Epithelial cell of proximal tubule (primary cell): ENCODE measurements around the gene MYBBP1A. TPM values are rescaled to one million over a fixed set of nuclear protein-coding genes. Genes with fewer than 3 reads are reported as not detected.

Experiments
- DNase-seq: peaks from one replicate; pipeline ENCODE4 v3.0.0-alpha.2; 2011; ENCODE audit warnings: low read depth
- H3K4me3 ChIP-seq: 2 replicates; pipeline ENCODE4 v1.5.1; 2011; ENCODE audit warnings: low read depth, mild to moderate bottlenecking, low read length
- total RNA-seq: library from RNA; depleted of rRNA; stranded (reverse); fragments of >200 nt; gene quantifications from 2 replicates; pipeline ENCODE4 v1.2.3, GENCODE V29; 2015
- TF ChIP-seq, protein P1 (sequence below): conservative IDR thresholded peaks from 2 replicates; pipeline ENCODE4 v1.5.1; 2012; ENCODE audit warnings: low read depth, mild to moderate bottlenecking, low read length

Gene MYBBP1A
- total RNA-seq, 1 donor from 2014 or later: 70.9 TPM

DNA sequence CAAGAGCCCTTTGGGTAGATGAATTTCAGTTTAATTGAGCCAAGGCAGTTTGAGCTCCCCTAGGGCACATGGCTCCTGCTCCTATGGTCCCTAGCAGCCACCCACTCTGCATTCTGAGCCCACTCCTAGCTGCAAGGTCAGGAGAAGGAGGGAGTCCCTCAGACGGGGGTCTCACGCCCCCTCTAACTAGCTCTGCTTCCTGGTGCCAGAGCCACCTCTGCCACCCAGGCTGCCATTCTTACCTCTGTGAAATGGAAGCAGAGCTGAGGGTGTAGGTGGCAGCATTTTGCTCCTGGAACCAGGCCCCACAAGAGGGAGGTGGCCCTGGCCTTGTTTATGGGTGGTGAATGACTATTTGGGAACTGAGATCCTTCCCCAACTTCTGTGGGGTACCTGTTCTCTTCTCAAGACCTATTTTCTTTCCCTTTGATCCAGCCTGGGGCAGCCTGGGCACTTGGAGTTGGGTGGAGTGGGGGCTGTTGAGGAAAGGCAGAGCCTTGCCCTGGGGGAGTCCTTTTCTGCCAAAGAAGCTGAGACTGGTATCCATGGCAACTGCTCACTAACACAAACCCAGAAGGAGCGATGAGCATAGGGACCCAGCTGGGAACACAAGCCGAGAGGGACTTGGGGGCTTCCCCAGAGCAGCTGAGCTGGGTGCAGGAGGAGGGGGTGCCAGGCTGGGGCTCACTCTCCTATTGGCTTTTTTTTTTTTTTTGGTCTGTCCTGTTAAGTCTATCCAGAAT, 51.7 kb downstream of the MYBBP1A start:
- TF ChIP-seq, protein P1, sequence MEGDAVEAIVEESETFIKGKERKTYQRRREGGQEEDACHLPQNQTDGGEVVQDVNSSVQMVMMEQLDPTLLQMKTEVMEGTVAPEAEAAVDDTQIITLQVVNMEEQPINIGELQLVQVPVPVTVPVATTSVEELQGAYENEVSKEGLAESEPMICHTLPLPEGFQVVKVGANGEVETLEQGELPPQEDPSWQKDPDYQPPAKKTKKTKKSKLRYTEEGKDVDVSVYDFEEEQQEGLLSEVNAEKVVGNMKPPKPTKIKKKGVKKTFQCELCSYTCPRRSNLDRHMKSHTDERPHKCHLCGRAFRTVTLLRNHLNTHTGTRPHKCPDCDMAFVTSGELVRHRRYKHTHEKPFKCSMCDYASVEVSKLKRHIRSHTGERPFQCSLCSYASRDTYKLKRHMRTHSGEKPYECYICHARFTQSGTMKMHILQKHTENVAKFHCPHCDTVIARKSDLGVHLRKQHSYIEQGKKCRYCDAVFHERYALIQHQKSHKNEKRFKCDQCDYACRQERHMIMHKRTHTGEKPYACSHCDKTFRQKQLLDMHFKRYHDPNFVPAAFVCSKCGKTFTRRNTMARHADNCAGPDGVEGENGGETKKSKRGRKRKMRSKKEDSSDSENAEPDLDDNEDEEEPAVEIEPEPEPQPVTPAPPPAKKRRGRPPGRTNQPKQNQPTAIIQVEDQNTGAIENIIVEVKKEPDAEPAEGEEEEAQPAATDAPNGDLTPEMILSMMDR: no peak
- no peak for DNase-seq
- no peak overlapping the region for H3K4me3 ChIP-seq

DNA sequence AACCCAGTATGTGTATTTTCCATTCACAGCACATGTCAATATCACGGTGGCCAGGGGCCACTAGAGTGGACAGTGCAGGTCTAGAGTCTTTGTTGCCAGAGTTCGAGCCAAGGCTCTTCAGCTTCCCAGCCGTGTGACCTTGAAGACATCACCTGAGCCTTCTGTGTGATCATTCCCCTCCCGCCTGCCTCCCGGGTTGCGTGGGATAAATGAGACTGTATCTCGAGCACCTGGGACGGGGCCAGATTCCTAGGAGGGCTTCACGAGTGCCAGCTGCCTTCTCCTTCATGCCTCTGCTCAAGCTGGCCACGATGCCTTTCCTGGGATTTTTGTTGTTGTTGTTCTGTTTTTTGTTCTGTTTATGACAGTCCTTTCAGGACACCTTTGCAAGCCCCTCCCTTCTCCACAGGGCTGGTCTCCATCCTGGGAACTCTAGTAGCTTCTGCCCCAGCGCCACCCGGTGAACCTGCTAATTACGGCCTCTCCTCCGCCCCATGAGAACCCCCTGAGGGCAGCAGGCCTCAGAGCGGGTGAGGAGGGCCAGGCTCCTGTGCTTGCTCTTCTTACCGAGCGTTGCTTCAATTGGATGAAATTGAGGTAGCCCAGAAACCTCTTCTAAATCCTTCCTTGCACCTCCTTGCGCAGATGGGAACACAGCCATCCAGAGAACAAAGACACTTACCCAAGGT, 52.6 kb downstream of the MYBBP1A start:
- DNase-seq: no peak
- TF ChIP-seq, protein P1: no peak
- H3K4me3 ChIP-seq: no peak overlapping the region

DNA sequence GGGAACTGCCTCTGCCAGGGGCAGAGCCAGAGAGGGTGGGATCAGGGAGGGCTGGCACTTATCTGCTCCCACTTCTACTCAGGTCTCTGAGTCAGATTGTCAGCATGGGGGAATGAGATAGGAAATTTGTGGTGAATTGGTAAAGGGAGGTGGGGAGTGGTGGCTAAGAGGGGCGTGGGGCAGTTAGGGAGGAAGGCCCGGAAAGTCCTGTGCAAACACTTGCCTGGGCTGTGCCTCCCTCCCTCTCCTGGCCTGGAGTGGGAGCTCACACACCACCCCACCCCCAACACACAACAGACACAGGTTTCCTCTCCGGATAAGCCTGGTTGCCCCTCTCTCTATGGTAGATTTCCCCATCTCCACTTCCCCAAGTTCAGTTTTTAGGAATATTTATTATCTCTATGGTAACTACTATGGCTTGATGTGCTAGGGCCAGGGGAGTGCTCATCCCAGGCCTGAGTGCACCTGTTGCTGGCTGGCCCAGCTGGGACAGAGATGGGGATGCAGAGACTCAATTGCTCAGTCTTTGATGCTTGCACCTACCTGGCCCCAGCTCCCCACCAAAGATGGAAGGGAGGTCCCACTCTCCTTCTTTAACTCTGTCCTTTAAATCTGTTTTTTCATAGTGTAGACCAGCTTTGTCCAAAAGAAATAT, 53.8 kb downstream of the MYBBP1A start:
- peak overlapping the region; percentile 71 for H3K4me3 ChIP-seq
- TF ChIP-seq, protein P1: no peak
- no peak for DNase-seq

DNA sequence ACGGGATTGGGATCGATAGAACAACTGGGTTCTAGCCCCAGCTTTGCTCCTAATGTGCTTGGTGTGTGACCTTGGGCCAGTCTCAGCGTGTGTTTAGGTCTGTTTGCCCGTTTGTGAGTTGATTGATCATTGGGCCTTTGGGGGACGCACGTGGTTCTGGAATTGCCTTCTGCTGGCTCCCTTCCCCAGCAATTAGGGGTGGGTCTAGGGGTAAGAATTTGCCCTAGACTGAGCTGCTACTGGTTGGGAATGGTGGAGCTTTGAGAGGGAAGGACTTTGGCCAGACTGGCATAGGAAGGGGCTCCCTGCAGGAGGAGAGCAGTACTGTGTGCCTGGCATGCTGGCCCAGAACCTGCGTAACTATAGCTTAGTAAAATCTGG, 55.0 kb downstream of the MYBBP1A start:
- TF ChIP-seq, protein P1: peak; percentile 10
- peak overlapping the region; percentile 71 for H3K4me3 ChIP-seq
- no peak for DNase-seq

DNA sequence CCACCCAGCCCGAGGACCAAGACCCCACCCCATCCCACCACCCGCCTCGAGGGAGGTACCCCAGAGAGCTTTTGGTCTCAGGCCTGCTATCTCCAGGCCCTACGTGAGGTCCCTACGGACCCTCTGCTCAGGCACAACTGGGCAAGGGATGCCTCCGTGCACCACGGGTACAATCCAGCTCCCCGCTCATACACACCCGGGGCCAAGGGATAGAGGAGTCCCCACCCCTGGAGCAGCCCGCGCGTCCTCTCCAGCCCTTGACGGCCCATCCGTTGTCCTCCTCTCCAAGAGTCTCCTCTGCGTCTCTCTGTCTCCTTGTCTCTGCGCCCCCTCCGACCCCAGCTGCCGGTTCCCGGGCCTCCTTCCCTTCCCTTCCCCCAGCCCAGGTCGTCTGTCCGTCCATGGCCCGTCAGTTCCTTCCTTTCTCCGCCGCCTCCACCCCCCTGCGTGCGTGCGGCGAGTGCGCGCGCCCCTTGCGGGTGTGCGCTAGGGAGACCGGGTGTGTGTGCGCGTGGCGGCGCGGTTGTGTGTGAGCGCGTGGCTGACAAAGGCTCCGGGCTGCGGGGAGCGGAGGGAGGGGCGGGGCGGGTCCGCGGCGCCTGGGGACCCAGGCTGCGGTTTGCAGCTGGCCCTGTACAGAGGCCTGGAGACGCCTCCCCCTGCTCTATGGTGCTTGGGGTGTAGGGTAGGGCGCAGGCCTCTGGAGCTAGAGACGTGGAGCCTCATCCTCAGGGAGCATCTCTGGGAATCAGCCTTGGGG, 55.6 kb downstream of the MYBBP1A start:
- DNase-seq: no peak
- TF ChIP-seq, protein P1: no peak
- H3K4me3 ChIP-seq: peak overlapping the region; percentile 71

DNA sequence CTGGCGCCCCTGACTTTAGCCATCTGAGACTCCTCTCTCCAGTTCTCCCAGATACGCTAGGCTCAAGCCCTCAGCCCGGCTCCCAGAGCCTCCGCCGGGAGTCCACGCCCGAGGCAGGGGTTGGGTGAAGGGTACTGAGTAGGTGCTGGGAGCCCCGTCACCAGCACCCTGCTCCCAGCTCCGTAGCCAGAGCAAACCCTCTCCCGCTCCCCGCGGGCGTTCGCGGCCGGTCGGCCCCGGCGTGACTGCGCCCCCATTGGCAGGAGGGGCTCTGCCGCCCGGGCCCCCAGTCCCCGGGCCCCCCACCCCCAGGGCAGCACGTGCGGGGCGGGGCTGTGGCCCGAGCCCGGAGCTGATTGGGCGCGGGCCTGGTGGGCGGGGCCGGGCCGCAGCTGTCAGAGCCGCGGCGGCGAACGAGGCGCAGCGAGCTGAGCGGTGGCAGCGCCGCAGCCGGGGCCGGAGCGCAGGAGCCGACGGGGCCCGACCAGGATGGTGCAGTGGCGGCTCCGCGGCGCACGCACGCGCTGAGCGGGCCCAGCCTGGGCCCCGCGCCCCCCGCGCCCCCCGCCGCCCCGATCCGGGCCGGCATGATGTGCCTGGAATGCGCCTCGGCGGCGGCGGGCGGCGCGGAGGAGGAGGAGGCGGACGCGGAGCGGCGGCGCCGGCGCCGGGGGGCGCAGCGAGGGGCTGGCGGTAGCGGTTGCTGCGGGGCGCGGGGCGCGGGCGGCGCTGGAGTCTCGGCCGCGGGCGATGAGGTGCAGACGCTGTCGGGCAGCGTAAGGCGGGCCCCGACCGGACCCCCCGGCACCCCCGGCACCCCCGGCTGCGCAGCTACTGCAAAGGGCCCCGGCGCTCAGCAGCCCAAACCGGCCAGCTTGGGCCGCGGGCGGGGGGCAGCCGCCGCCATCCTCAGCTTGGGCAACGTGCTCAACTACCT, 56.5 kb downstream of the MYBBP1A start, which contains the start of gene SPNS2:
Gene SPNS2, plus strand, starts transcription at position 421 of the 937 bp plus-strand sequence. Its CDS starts 167 bp downstream, at position 588.
- H3K4me3 ChIP-seq: peak within 1 kb of the TSS; percentile 71
- TF ChIP-seq, protein P1: no peak
- DNase-seq: no peak
